HG03064 (cell line): Measurements from ENCODE around the gene SLC25A1.

Source experiments
- ATAC-seq: cut with Tn5 transposase; IDR thresholded peaks from one replicate; pipeline ENCODE4 v1.9.1; 2021; ENCODE audit warnings: low read depth; ENCODE audit not compliant: unreplicated experiment

The SLC25A1 gene

GRCh38 chr22:19182472-19183157, 4.1 kb upstream of the SLC25A1 start:
- ATAC-seq: no peak

GRCh38 chr22:19181786-19182471, 3.4 kb upstream of the SLC25A1 start:
- no peak for ATAC-seq

GRCh38 chr22:19180740-19181410, 2.3 kb upstream of the SLC25A1 start:
- no peak for ATAC-seq

GRCh38 chr22:19180234-19180633, 1.7 kb upstream of the SLC25A1 start:
- no peak for ATAC-seq

GRCh38 chr22:19179497-19180048, 1.0 kb upstream of the SLC25A1 start:
- ATAC-seq: peak; percentile 31

- peak; percentile 29 for ATAC-seq
These were observed 375 bp downstream of the SLC25A1 start for GRCh38 chr22:19178065-19178656.

GRCh38 chr22:19177164-19178064, 1.1 kb downstream of the SLC25A1 start:
- ATAC-seq: no peak

- ATAC-seq: no peak
These were observed 1.8 kb downstream of the SLC25A1 start for GRCh38 chr22:19176732-19177131.

GRCh38 chr22:19176175-19176643, 2.3 kb downstream of the SLC25A1 start:
- no peak for ATAC-seq

GRCh38 chr22:19175602-19176174, 2.8 kb downstream of the SLC25A1 start:
- ATAC-seq: no peak

GRCh38 chr22:19175026-19175601, 3.4 kb downstream of the SLC25A1 start:
- no peak for ATAC-seq

- no peak for ATAC-seq
These were observed 4.2 kb downstream of the SLC25A1 start for GRCh38 chr22:19174106-19175025.

- no peak for ATAC-seq
These were observed 5.2 kb downstream of the SLC25A1 start for GRCh38 chr22:19173047-19174035.

- no peak for ATAC-seq
These were observed 6.1 kb downstream of the SLC25A1 start for GRCh38 chr22:19172213-19173046.

- ATAC-seq: no peak
These were observed 8.6 kb downstream of the SLC25A1 start for GRCh38 chr22:19169947-19170318.
